Trophoblast cell (in vitro differentiated cells and primary cell): ENCODE results near the gene USP33.
"Not testable (repeated sequence)": the region's sequence is repeated elsewhere in the genome, so short reads cannot be mapped to it uniquely, and the experiment has no call there.

Source experiments
- DNase-seq, 2 donors: peaks; one replicate each; pipeline ENCODE4 v3.0.0-alpha.2; 2016
- H2AFZ ChIP-seq: 2 replicates; pipeline ENCODE4 v1.6.1; 2013; ENCODE audit warnings: low read length, moderate library complexity, mild to moderate bottlenecking; ENCODE audit not compliant: insufficient read depth, poor library complexity
- H2AK5ac ChIP-seq: 2 replicates; pipeline ENCODE4 v1.6.1; 2013; ENCODE audit warnings: mild to moderate bottlenecking, low read length
- H2BK120ac ChIP-seq: 2 replicates; pipeline ENCODE4 v1.6.1; 2013; ENCODE audit warnings: low read length, mild to moderate bottlenecking, moderate library complexity; ENCODE audit not compliant: insufficient read depth, poor library complexity
- H2BK12ac ChIP-seq: 2 replicates; pipeline ENCODE4 v1.6.1; 2013; ENCODE audit warnings: mild to moderate bottlenecking, low read length, moderate library complexity
- H2BK5ac ChIP-seq: 2 replicates; pipeline ENCODE4 v1.6.1; 2013; ENCODE audit warnings: low read length, low read depth, moderate library complexity, mild to moderate bottlenecking; ENCODE audit not compliant: poor library complexity
- H3K14ac ChIP-seq: 2 replicates; pipeline ENCODE4 v1.6.1; 2013; ENCODE audit warnings: mild to moderate bottlenecking, low read length
- H3K18ac ChIP-seq: 2 replicates; pipeline ENCODE4 v1.6.1; 2013; ENCODE audit warnings: mild to moderate bottlenecking, low read length
- H3K23ac ChIP-seq: 2 replicates; pipeline ENCODE4 v1.6.1; 2013; ENCODE audit warnings: low read length
- H3K27ac ChIP-seq: 2 replicates; pipeline ENCODE4 v1.5.1; 2013; ENCODE audit warnings: low read depth, mild to moderate bottlenecking, inconsistent platforms, low read length, moderate library complexity
- H3K27me3 ChIP-seq: 2 replicates; pipeline ENCODE4 v1.6.1; 2013; ENCODE audit warnings: inconsistent platforms, mild to moderate bottlenecking, low read length, moderate library complexity; ENCODE audit not compliant: insufficient read depth
- H3K36me3 ChIP-seq, 2 experiments: 1 replicate in 1 of 2; 2 replicates in 1 of 2; pipeline ENCODE4 v1.6.1; 2013; ENCODE audit warnings: low read length in 2 of 2, mild to moderate bottlenecking in 2 of 2, moderate library complexity in 1 of 2; ENCODE audit not compliant: insufficient read depth in 2 of 2, control insufficient read depth in 1 of 2
- H3K4ac ChIP-seq: 2 replicates; pipeline ENCODE4 v1.6.1; 2013; ENCODE audit warnings: low read depth, mild to moderate bottlenecking, low read length, moderate library complexity
- H3K4me1 ChIP-seq, 2 experiments: 1 replicate in 1 of 2; 2 replicates in 1 of 2; pipeline ENCODE4 v1.6.1; 2013; ENCODE audit warnings: low read length in 2 of 2, mild to moderate bottlenecking in 2 of 2, moderate library complexity in 1 of 2; ENCODE audit not compliant: insufficient read depth in 2 of 2, control insufficient read depth in 1 of 2
- H3K4me2 ChIP-seq: 2 replicates; pipeline ENCODE4 v1.6.1; 2013; ENCODE audit warnings: inconsistent platforms, mild to moderate bottlenecking, low read length, moderate library complexity
- H3K4me3 ChIP-seq: 2 replicates; pipeline ENCODE4 v1.5.1; 2013; ENCODE audit warnings: mild to moderate bottlenecking, low read depth, low read length, inconsistent platforms
- H3K79me1 ChIP-seq: one replicate; pipeline ENCODE4 v1.6.1; 2013; ENCODE audit warnings: low read length
- H3K79me2 ChIP-seq: 2 replicates; pipeline ENCODE4 v1.6.1; 2013; ENCODE audit warnings: low read length, mild to moderate bottlenecking; ENCODE audit not compliant: control insufficient read depth, insufficient read depth, poor library complexity
- H3K9ac ChIP-seq: 2 replicates; pipeline ENCODE4 v1.6.1; 2013; ENCODE audit warnings: mild to moderate bottlenecking, low read length
- H3K9me3 ChIP-seq: 2 replicates; pipeline ENCODE4 v1.6.1; 2013; ENCODE audit warnings: low read depth, mild to moderate bottlenecking, control low read depth, inconsistent platforms, low read length; ENCODE audit not compliant: insufficient read depth
- H4K12ac ChIP-seq: 2 replicates; pipeline ENCODE4 v1.6.1; 2013; ENCODE audit warnings: low read depth, mild to moderate bottlenecking, low read length, moderate library complexity
- H4K8ac ChIP-seq: 2 replicates; pipeline ENCODE4 v1.6.1; 2013; ENCODE audit warnings: low read depth, mild to moderate bottlenecking, low read length, moderate library complexity
- H4K91ac ChIP-seq: one replicate; pipeline ENCODE4 v1.6.1; 2013; ENCODE audit warnings: low read depth, mild to moderate bottlenecking, low read length, moderate library complexity
- WGBS: extraction: QIAGEN DNeasy Blood & Tissue Kit; methylation state at CpG from one replicate; pipeline ENCODE4 v1.1.7; 2013; ENCODE audit warnings: missing lambda C conversion rate; ENCODE audit not compliant: insufficient read length, insufficient coverage; ENCODE audit errors: extremely low coverage; 5-methylcytosine and 5-hydroxymethylcytosine counted together

USP33 gene

GRCh38 chr1:77678660-77679610 lies 80.7 kb downstream of the USP33 start:
- H3K14ac ChIP-seq, result no peak overlapping the region
- no peak overlapping the region for H2BK120ac ChIP-seq
- H3K79me2 ChIP-seq, result peaks cover 14% of the 10 kb centered on the region
- H4K8ac ChIP-seq, result no peak overlapping the region
- no peak overlapping the region for H2AK5ac ChIP-seq
- no peak overlapping the region for H2BK12ac ChIP-seq
- no CpG with 5 or more reads among the region's 5 CpGs for WGBS
- H3K36me3 ChIP-seq, result peaks cover 2 to 7% of the 10 kb centered on the region in 2 experiments
- no peaks in the 10 kb centered on the region for H3K4me1 ChIP-seq
- H4K12ac ChIP-seq, result no peak overlapping the region
- no peak overlapping the region for H3K27ac ChIP-seq
- no peak overlapping the region for H2BK5ac ChIP-seq
- H3K27me3 ChIP-seq, result no peaks in the 10 kb centered on the region
- no peak overlapping the region for H3K23ac ChIP-seq
- H4K91ac ChIP-seq, result no peak overlapping the region
- peaks cover 12% of the 10 kb centered on the region for H3K79me1 ChIP-seq
- H3K9me3 ChIP-seq, result no peaks in the 10 kb centered on the region
- H3K18ac ChIP-seq, result no peak overlapping the region
- peak overlapping the region; percentile 96 for H3K4ac ChIP-seq
- no peak overlapping the region for H3K4me3 ChIP-seq
- no peak for DNase-seq
- H3K4me2 ChIP-seq, result no peak overlapping the region
- no peak overlapping the region for H2AFZ ChIP-seq
- H3K9ac ChIP-seq, result no peak overlapping the region

GRCh38 chr1:77674807-77675206 lies 84.8 kb downstream of the USP33 start:
- not testable (repeated sequence) for H2BK120ac ChIP-seq, H3K4me2 ChIP-seq, H2BK12ac ChIP-seq, DNase-seq, H3K79me1 ChIP-seq, H4K12ac ChIP-seq, H3K36me3 ChIP-seq, H2AK5ac ChIP-seq, H3K79me2 ChIP-seq, H2AFZ ChIP-seq, H4K91ac ChIP-seq, H4K8ac ChIP-seq, H3K18ac ChIP-seq, H3K27me3 ChIP-seq, H3K14ac ChIP-seq, H3K4me3 ChIP-seq, H2BK5ac ChIP-seq, H3K27ac ChIP-seq, H3K23ac ChIP-seq, H3K9me3 ChIP-seq, H3K9ac ChIP-seq, H3K4me1 ChIP-seq
- peak overlapping the region; percentile 47 for H3K4ac ChIP-seq
- no CpG with 5 or more reads among the region's 3 CpGs for WGBS

DNA sequence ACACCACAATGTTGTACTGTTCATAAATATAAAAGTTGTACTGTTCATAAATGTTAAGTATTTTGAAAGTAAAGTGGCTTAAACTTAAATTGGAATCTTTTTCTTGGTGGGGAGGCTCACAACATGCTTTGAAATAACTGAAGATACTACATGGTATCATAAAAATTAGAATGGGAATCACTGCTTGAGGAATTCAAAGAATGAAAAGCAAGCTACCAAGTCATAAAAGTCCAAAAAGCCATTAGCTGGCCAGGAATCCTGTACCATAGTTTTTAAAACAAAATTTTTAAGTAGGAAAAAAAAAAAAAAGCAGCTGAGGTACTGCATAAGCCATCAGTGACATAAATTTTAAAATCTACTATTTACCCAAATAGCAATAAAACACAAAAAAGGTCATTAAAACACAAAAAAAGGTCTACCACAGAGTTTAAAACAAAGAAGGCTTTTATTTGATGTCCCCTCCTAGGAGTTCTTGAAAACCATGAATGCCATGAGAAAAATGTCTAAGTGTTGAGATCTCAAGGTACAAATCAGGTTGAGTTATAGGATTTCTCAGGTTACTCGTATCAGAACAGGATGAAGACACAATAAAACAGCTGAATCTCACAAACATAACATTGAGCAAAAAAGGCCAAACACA lies 85.8 kb downstream of the USP33 start:
- DNase-seq, result no peak
- H3K27me3 ChIP-seq, result no peaks in the 10 kb centered on the region
- H3K14ac ChIP-seq, result no peak overlapping the region
- H3K4ac ChIP-seq, result no peak overlapping the region
- H3K9ac ChIP-seq, result no peak overlapping the region
- H3K4me3 ChIP-seq, result no peak overlapping the region
- H4K91ac ChIP-seq, result no peak overlapping the region
- H2AK5ac ChIP-seq, result no peak overlapping the region
- no peak overlapping the region for H2BK12ac ChIP-seq
- no peak overlapping the region for H2BK5ac ChIP-seq
- no peak overlapping the region for H3K23ac ChIP-seq
- peaks cover 0 to 2% of the 10 kb centered on the region in 2 experiments for H3K4me1 ChIP-seq
- no peak overlapping the region for H4K8ac ChIP-seq
- H3K9me3 ChIP-seq, result no peaks in the 10 kb centered on the region
- H3K79me1 ChIP-seq, result no peaks in the 10 kb centered on the region
- peaks cover 2% of the 10 kb centered on the region for H3K79me2 ChIP-seq
- no peak overlapping the region for H2BK120ac ChIP-seq
- WGBS, result no CpG with 5 or more reads among the region's 1 CpG
- no peak overlapping the region for H3K4me2 ChIP-seq
- H3K36me3 ChIP-seq, result peaks cover 2 to 7% of the 10 kb centered on the region in 2 experiments
- no peak overlapping the region for H4K12ac ChIP-seq
- H3K18ac ChIP-seq, result no peak overlapping the region
- H2AFZ ChIP-seq, result no peak overlapping the region
- H3K27ac ChIP-seq, result no peak overlapping the region

DNA sequence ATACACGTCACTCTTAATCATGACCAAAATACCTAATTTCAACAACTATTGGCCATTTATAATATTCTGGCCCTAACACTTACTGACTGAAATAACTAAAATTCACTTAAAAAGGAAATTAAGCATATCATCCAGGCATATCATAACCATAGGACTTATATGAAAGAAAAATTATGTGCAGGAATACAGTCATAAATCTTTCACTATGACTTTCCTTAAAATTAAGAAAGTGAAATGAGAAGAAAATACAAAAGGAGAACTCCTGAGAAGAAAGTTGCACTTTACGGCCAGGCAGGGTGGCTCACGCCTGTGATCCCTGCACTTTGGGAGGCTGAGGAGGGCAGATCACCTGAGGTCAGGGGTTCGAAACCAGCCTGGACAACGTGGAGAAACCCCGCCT lies 86.6 kb downstream of the USP33 start:
- Histone ChIP-seq H3K9ac (no peak overlapping the region), H3K27me3 (no peaks in the 10 kb centered on the region), H3K4me2 (no peak overlapping the region), H3K79me2 (peaks cover 2% of the 10 kb centered on the region), H2BK5ac (no peak overlapping the region), H4K8ac (no peak overlapping the region), H3K23ac (no peak overlapping the region), H4K91ac (no peak overlapping the region), H3K4ac (peak overlapping the region; percentile 79), H3K4me1 (peaks cover 0 to 2% of the 10 kb centered on the region in 2 experiments), H3K79me1 (no peaks in the 10 kb centered on the region), H3K4me3 (peak overlapping the region; percentile 23), H2AFZ (no peak overlapping the region), H4K12ac (no peak overlapping the region), H3K27ac (no peak overlapping the region), H2BK120ac (no peak overlapping the region), H3K14ac (no peak overlapping the region), H3K18ac (no peak overlapping the region), H3K9me3 (no peaks in the 10 kb centered on the region), H3K36me3 (peaks cover 2 to 7% of the 10 kb centered on the region in 2 experiments), H2AK5ac (no peak overlapping the region), H2BK12ac (no peak overlapping the region)
- DNase-seq, result no peak
- no CpG with 5 or more reads among the region's 6 CpGs for WGBS
